SHP77 treated with DMSO at 0.1 percent for 48 hours (cell line): ENCODE results near the gene MOK.

Source experiments
- DNase-seq: peaks from one replicate; lab custom pipeline; 2025; lab: John Stamatoyannopoulos, UW

MOK gene

DNA sequence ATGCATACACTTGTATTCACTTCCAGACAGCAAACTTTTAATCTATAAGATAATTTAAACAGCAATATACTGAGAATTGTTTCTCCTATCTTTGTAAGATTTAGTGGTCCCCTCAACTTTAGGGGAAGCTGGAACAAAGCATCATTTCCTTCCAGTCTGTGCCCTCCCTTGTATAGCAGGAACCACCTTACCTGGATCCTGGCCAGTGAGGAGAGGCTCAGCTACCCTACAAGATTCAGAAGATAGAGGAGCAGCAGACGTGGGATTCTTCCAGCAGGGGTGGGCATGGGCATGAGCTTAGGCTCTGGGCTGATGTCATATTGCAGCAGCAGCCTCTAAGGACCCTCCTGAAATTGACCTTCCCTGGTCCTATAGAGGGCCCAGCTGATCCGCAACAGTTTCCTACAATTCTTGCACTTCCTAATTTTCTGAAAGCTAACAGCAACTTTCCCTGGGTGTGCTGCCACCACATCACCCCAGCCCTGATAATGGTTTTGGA is 21.3 kb downstream of the MOK start:
- no peak for DNase-seq

- no peak for DNase-seq
These were observed 22.1 kb downstream of the MOK start for GRCh38 chr14:102282751-102283465.

DNA sequence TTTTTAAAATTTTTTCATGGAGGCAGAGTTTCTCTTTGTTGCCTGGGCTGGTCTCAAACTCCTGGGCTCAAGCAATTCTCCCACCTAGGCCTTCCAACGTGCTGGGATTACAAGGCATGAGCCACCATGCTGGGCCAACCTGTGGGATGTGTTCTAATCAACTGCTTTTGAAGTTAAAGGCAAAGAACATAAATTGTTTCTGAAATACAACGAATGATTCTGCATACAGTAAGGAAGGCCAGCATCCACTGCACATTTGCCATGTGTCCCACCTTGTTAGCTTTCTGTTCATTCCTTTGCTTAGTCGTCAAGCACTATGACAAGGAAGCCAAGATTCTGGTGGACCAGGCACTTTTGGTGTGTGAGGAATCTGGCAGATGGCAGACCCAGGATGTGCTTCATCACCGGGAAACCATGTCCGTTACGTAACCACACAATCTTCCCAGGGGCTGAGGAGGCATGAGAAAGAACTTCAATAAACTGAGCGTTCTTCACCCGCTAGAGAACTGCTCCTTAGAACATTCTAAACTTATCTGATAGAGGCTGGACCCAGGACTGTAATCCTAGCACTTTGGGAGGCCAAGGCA is 24.5 kb downstream of the MOK start:
- DNase-seq, result no peak

DNA sequence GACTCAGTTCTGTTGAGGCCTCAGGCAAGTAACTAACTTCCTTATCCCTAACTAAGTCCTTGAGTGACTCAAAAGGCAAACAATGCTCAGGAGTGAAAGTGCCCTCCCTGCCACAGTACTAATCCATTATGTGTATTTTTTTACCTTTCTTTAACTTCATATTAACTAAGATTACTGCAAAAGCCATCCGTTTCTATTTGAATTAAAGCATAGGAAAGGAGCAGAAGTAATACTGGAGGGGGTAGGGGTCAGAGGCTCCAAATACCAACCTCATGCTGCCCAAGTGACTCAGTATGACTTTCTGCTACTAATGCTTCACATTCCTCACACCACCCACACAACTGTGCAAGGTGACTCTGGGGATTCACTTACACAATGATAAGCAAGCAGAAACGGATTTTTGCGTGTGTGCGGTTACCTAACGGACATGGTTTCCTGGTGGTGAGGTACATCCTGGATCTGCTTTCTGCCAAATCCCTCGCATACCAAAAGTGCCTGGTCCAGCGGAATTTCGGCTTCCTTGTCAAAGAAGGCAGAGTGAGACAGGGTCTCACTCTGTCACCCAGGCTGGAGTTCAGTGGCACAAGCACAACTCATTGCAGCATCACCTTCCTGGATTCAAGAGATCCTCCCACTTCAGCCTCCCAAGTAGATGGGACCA is 25.1 kb downstream of the MOK start:
- DNase-seq, result no peak

GRCh38 chr14:102279282-102279681 is 25.7 kb downstream of the MOK start:
- no peak for DNase-seq

GRCh38 chr14:102278631-102278935 is 26.4 kb downstream of the MOK start:
- no peak for DNase-seq

DNA sequence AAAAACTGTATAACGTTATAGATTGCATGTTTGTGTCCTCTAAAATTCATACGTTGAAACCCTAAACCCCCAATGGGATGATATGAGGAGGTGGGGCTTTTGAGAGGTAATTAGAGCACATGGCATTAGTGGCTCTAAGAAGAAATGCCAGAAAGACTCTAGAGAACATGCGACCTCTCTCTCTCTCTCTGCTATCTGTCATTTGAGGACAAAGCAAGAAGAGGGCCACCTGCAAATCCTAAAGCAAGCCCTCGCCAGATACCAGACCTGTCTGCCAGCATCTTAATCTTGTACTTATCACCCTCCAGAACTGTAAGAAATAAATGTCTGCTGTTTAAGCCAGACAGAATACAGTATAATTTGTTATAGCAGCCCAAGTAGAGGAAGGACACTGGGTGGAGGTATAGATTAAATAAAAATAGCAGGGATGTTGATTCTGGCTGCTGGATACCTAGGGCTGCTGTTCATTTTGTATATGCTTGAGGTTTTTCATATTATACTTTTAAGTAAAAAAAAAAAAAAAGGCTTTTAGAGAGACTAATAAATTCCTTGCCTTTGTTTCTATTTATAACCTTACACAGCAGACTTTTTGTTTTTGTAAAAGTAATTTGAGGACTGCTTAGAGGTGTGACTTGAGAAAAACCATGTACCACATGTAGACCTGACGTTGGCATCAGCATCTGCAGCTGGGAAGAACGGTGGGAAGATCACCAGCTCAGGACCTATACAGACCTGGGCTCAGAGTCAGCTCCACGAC is 26.9 kb downstream of the MOK start:
- no peak for DNase-seq

DNA sequence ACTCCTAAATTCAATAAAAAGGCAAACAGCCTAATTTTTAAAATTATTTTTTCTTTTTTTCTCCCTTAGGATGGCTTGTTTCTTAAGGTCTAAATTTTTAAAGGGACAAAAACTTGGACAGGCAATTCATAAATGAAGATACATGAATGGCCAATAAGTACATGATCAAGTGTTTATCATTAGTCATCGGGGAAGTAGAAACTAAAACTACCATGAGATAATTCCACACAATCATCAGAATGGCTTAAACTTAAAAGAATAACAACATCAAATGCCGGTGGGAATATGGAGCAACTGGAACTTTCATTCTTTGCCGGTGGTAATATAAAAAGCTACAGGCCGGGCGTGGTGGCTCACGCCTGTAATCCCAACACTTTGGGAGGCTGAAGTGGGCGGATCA is 29.1 kb downstream of the MOK start:
- no peak for DNase-seq

DNA sequence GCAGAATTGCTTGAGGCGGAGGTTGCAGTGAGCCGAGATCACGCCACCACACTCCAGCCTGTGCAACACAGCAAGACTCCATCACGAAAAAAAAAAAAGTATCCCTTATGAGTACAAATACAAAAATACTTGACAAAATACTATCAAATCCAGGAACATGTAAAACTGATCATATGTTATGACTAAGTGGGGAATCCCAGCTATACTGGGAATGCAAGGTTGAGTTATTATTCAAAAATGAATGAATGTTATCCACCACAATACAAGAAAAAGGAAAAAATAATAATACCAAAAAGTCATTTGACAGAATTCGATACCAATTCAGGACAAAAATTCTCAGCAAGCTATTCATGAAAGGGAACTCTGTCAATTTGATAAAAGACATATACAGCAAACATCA is 32.6 kb downstream of the MOK start:
- no peak for DNase-seq

GRCh38 chr14:102264775-102265174 is 40.2 kb downstream of the MOK start:
- no peak for DNase-seq

- DNase-seq, result no peak
These were observed 40.6 kb downstream of the MOK start for GRCh38 chr14:102264355-102264754.

- no peak for DNase-seq
These were observed 42.0 kb downstream of the MOK start for GRCh38 chr14:102262929-102263462.

- DNase-seq, result no peak
These were observed 46.8 kb downstream of the MOK start for GRCh38 chr14:102258136-102258535.

- no peak for DNase-seq
These were observed 48.2 kb downstream of the MOK start for GRCh38 chr14:102256716-102257115.

DNA sequence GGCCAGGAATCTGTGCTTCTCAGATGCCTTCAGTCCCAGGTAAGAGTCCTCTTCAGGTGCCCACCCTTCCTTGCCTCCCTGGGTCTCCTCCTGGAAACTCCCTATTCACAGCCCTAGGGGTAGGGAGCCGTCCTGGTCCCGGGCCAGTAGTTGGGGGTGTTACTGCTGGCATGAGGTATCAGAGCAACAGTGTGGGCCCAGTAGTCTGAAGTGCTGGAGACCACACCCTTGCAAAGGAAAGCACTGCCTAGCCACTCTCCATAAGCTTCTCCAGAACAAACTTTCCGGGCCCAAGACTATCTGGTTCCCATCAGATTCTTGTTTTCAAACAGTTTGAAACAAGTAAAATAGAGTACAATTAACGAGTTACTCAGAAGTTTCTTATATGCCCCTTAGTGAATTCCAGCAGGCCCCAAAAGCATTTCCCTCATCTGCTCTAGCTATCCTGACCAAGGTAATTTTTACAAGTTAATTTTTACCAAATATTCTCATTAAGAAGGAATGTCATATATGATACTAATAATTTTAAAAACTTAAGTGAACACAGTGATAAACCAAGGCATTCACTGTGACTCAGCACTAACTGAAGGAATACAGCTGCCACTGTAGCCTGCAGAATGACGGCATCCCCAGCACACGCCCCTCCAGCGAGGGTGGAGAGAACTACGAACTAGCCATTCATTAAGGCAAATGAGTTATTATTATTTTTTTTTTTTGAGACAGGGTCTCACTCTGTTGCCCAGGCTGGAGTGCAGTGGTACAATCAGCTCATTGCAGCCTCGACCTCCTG is 49.4 kb downstream of the MOK start:
- no peak for DNase-seq

DNA sequence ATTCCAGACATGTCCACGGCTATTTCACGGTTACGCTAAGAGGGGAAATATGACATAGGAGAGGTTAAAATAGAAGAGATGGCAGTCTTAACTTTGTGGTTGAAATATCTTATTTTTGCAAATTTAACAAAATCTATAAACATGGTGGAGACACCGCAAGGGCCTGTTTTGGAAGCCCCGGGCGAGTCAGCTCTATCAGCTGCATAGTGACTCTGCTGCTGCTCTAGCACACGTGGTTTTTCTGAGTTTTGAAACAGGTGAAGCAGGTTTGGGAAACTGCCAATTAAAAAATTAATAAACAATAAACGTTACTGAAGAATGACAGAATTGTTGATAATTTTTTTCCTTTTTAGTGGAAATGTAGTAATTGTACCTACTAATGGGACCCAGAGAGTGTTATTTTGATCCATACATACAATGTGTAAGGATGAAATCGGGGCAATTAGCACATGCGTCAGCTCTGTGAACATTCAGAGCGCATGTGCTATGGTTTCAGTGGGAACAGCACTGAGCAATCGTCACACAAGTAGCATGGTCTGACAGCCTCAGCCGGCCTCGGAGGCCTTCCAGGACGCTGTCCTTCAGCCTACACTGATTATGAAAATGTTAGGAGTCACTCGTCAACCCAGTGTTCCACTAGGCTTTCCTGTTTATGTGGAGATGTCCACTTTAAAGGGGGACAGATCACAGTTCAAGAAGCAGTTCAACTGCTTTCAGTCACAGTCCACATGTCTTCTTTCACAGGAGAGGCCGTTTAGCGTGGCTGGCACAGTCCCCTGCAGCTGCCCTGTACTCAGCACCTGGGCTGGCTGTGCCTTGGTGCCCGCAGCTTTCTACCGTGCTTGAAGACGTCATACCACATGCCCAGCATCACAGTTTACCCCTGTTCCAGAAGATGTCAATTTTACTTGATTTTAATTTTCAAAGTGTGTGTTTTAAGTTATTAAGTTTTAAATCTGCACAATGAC is 51.8 kb downstream of the MOK start:
- DNase-seq, result no peak

DNA sequence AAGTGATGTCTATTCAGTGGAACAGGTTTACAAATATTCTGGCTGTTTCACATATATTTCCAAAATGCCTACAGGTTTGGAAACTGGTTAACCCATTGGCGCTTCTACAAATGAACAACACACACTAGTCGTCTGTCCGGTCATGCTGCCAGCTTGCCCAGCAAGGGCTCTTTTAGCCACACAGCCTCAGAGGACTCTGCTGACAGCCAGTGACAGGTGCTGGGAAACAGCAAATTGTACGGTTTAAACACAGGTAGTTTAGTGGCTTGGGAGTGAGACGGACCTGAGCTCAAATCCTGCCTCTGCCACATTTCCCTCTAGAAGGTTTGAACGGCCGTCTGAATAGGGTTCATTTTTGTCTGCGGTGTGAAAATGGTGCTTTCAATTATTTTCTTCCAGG is 53.8 kb downstream of the MOK start:
- DNase-seq, result no peak

DNA sequence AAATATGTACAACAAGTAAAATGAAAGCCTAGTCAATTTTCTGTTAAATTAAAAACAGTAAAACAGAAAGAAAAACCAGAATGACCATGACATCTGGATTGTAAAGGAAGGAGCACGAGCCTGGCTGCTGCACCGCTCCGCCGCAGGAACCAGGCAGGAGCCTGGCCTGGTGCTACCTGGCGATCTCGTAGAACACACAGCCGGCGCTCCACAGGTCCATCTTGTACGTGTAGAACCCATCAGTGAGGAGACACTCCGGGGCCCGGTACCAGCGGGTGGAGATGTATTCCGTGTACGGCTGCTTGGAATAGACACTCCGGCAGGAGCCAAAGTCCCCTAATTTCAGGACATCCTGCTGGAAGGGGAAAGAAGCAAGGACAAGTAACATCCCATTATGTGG is 54.3 kb downstream of the MOK start:
- no peak for DNase-seq

- no peak for DNase-seq
These were observed 55.0 kb downstream of the MOK start for GRCh38 chr14:102249981-102250380.

GRCh38 chr14:102249041-102249440 is 55.9 kb downstream of the MOK start:
- DNase-seq, result no peak

DNA sequence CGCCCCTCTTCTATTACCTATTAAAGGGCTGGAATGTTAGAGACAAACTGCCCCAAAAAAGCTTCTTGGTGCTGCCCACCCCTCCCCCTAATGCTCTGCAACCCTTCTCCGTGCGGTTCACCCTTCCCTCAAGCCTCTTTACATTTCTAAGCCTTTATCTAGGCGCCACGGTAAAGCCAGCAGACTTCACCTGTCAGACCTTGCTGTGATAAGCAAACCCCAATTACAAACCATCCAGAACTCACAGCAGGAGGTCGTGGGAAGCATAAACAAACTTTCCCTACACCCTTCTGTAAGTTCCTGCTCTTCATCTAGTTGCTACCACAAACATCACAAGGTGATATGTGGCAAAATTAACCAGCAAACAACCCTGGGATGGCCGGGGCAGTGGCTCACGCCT is 56.8 kb downstream of the MOK start:
- DNase-seq, result no peak
